Activated CD4-positive, alpha-beta T cell treated with anti-CD3 and anti-CD28 coated beads for 36 hours (primary cell): ENCODE results near the gene FAM118B. TPM values are rescaled to one million over a fixed set of nuclear protein-coding genes. Genes with fewer than 3 reads are reported as not detected.

Source experiments
- ATAC-seq: fragments of 200-7000 bp; cut with Tn5 transposase; one replicate; pipeline ENCODE4 v1.10.0; 2021; ENCODE audit warnings: mild to moderate bottlenecking, moderate library complexity
- CTCF ChIA-PET: fragments of 350-600 bp; sonication (Branson Sonifier 250); formaldehyde crosslinking; loops from one replicate; lab custom pipeline; 2021; ENCODE audit warnings: antibody characterized with exemption; lab: Charles Lee
- POLR2A ChIA-PET: fragments of 350-600 bp; sonication (Branson Sonifier 250); formaldehyde crosslinking; loops from one replicate; lab custom pipeline; 2021; ENCODE audit warnings: antibody characterized with exemption, inconsistent platforms; lab: Charles Lee
- DNase-seq: peaks from one replicate; pipeline ENCODE4 v3.0.0-alpha.2; 2020
- H3K27ac Mint-ChIP-seq: one replicate; pipeline ENCODE4 v1.8.0; 2021; ENCODE audit warnings: mixed read lengths
- H3K27me3 Mint-ChIP-seq: one replicate; pipeline ENCODE4 v1.8.0; 2021; ENCODE audit warnings: mixed read lengths
- H3K36me3 Mint-ChIP-seq: one replicate; pipeline ENCODE4 v1.8.0; 2021; ENCODE audit warnings: low read depth, mixed read lengths
- H3K4me1 Mint-ChIP-seq: one replicate; pipeline ENCODE4 v1.8.0; 2021; ENCODE audit warnings: mixed read lengths
- H3K4me3 Mint-ChIP-seq: one replicate; pipeline ENCODE4 v1.8.0; 2021; ENCODE audit warnings: mild to moderate bottlenecking, moderate library complexity, mixed read lengths
- H3K9me3 Mint-ChIP-seq: one replicate; pipeline ENCODE4 v1.8.0; 2021; ENCODE audit warnings: low read depth, mixed read lengths
- intact Hi-C, 2 experiments: fragments of 100-400 bp; cut with DNase I in 1 of 2; cut with micrococcal nuclease in 1 of 2; formaldehyde crosslinking; loops; one replicate each; pipeline versions ENCODE4 v1.14.2 to v1.15.1; 2022 to 2024; cut with DNase I, micrococcal nuclease
- total RNA-seq, 2 experiments: library from RNA; stranded (reverse); gene quantifications; one replicate each; pipeline ENCODE4 v1.2.3, GENCODE V29; 2021

FAM118B gene
- total RNA-seq, 2 experiments from 2014 or later = 8.9 to 9.0 TPM

DNA sequence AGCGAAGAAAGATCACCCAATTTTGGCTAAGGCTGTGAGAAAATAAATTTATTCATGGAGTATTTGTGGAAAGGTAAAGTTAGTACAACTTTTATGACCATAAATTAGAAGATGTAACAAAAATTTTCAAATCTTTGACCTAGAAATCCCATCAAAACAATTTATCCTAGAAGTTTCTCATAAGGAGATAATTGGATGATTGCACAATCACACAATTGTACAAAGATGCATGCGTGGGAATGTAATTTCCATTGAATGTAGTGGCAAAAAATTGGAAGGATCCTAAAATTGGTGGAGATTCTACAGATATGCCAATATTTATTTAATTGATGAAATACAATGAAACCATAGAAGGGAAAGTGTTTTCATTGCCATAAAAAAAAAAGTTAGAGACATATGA lies 45.6 kb downstream of the FAM118B start:
- intact Hi-C loops = no loop called here
- no peaks in the 10 kb centered on the region for H3K9me3 Mint-ChIP-seq
- H3K27ac Mint-ChIP-seq = no peak overlapping the region
- DNase-seq (no peak), ATAC-seq (no peak)
- ChIA-PET POLR2A (interaction anchor here (0.6 kb wide), 1 partner anchor 348 kb away, joined by 4 read pairs; no protein-coding TSS in a partner anchor), CTCF (interaction anchor here (1.3 kb wide), 1 partner anchor 1144 kb away, joined by 3 read pairs; no protein-coding TSS in a partner anchor)
- H3K36me3 Mint-ChIP-seq = peaks cover 15% of the 10 kb centered on the region
- no peak overlapping the region for H3K4me3 Mint-ChIP-seq
- no peaks in the 10 kb centered on the region for H3K4me1 Mint-ChIP-seq
- no peaks in the 10 kb centered on the region for H3K27me3 Mint-ChIP-seq

DNA sequence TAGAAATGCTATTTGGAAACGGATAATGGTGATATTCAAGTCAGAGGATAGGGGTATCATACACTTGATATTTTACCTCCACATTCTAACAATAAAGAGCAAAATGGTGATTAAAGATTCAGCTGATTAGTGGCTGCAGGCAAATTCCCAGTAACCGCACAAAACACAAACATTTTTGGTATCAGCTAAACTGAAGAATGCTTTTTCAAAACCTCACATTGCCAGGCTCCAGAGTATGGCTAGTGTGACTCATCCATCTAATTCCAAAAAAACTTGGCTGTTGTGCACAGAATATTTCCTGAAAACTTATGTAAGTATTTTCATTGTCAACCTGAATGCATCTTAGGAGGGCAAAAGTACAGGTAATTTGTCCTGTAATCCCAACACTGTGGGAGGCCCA lies 46.2 kb downstream of the FAM118B start:
- H3K4me1 Mint-ChIP-seq = no peaks in the 10 kb centered on the region
- H3K36me3 Mint-ChIP-seq = peaks cover 15% of the 10 kb centered on the region
- no peak overlapping the region for H3K4me3 Mint-ChIP-seq
- no peak overlapping the region for H3K27ac Mint-ChIP-seq
- intact Hi-C loops = no loop called here
- no peaks in the 10 kb centered on the region for H3K9me3 Mint-ChIP-seq
- no peaks in the 10 kb centered on the region for H3K27me3 Mint-ChIP-seq
- ChIA-PET POLR2A (no interaction called here), CTCF (interaction anchor here (1.3 kb wide), 1 partner anchor 1145 kb away, joined by 3 read pairs; no protein-coding TSS in a partner anchor)
- DNase-seq (no peak), ATAC-seq (no peak)

DNA sequence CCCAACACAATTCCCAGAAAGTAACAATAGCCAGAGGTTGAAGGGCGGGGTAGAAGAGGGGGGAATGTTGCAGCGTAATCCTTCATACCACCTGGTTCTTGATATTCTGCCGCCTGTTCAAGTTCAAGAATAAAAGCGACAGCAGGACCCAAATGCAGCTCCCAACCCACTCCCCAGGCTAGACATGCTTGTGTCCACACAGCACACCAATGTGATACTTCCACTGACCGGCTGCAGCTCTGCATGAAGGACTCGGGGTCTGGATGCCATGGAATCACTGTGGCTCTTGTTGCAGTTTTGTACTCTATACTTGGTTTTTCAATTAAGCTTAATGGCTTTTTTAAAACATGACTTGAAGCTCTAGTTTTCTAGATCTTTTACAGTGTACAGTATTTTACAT lies 50.6 kb downstream of the FAM118B start:
- ChIA-PET POLR2A (no interaction called here), CTCF (interaction anchor here (1.2 kb wide), 1 partner anchor 9 kb away, joined by 4 read pairs; no protein-coding TSS in a partner anchor)
- Mint-ChIP-seq H3K27me3 (no peaks in the 10 kb centered on the region), H3K4me1 (peaks cover 11% of the 10 kb centered on the region), H3K4me3 (no peak overlapping the region), H3K9me3 (no peaks in the 10 kb centered on the region), H3K27ac (no peak overlapping the region), H3K36me3 (peaks cover 58% of the 10 kb centered on the region)
- intact Hi-C loops = loop anchor here in 1 of 2 experiments (10.0 kb wide), 1 partner anchor 637 kb away; the partner anchor contains the start of gene CHEK1
- no peak for DNase-seq
- no peak for ATAC-seq

DNA sequence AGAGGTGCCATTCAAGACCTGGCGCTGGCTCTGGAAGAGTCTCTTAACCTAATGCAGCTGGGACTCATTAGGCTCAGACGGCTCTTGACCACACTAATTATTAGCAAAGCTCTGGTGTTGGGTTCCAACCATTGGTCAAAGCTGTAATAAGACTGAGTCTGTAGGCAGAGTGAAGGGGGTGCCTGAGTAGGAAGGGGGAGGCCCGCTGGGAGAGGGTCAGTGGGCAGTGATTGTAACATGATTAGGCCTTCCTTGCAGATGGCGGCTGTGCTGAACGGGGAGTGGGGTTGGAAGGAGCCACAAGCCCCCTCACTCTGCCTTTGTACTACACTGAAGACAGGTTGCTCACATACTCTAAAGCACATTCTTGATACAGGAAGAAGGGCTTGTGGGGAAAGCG lies 51.9 kb downstream of the FAM118B start:
- H3K4me1 Mint-ChIP-seq = peaks cover 19% of the 10 kb centered on the region
- peaks cover 67% of the 10 kb centered on the region for H3K36me3 Mint-ChIP-seq
- no peak for ATAC-seq
- no peak for DNase-seq
- POLR2A ChIA-PET = no interaction called here
- H3K27me3 Mint-ChIP-seq = no peaks in the 10 kb centered on the region
- no peak overlapping the region for H3K27ac Mint-ChIP-seq
- no peaks in the 10 kb centered on the region for H3K9me3 Mint-ChIP-seq
- H3K4me3 Mint-ChIP-seq = no peak overlapping the region
- CTCF ChIA-PET = interaction anchor here (1.2 kb wide), 1 partner anchor 10 kb away, joined by 4 read pairs; no protein-coding TSS in a partner anchor
- intact Hi-C loops = loop anchor here in 1 of 2 experiments (10.0 kb wide), 1 partner anchor 639 kb away; the partner anchor contains the start of gene CHEK1

DNA sequence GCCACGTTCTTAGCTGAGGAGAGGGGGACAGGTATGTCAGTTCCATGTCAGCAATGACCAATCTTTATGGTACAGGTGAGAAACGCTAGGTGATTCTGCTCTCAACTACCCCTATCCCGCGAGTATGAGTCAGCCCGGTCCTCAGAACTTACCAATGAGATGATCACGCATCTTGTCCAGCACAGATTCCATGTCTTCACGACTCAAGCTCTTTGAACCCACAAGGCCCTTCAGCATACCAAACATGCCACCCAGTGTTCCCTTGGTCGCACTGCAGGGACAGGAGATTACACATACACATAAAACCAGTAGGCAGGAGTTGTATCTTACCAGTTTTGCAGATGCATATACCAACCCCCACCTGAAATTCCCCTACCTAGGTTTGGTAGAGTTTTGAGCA lies 54.2 kb downstream of the FAM118B start:
- Mint-ChIP-seq H3K27me3 (no peaks in the 10 kb centered on the region), H3K4me1 (peaks cover 32% of the 10 kb centered on the region), H3K4me3 (no peak overlapping the region), H3K9me3 (no peaks in the 10 kb centered on the region), H3K36me3 (peaks cover 64% of the 10 kb centered on the region), H3K27ac (peak overlapping the region; percentile 4)
- POLR2A ChIA-PET = interaction anchor here (1.0 kb wide), 1 partner anchor 363 kb away, joined by 4 read pairs; the partner anchor contains the start of gene PUS3
- ATAC-seq (no peak), DNase-seq (no peak)
- CTCF ChIA-PET = no interaction called here
- intact Hi-C loops = loop anchor here in 1 of 2 experiments (5.0 to 10.0 kb wide), 2 partner anchors 641 to 1154 kb away; partner anchors contain the start of genes CHEK1 and TMEM218

DNA sequence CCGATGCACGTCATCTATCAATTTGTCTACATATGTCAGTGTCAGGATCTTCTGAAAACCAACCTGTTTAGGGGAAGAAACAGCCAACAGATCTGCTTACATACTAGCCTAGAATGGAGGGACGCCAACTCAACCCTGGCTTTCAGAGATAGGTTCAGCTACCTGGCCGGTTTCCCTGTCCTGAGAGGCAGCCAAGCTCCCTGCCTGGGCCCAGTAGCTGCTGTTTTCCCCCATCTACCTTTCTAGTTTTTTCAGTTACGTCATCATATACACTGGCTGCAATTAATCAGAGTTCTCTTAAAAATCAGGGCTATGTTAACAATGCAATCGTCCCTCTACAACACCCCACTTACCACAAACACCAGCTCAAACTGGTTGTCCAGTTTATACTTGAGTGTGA lies 56.1 kb downstream of the FAM118B start:
- H3K27me3 Mint-ChIP-seq = no peaks in the 10 kb centered on the region
- H3K36me3 Mint-ChIP-seq = peaks cover 67% of the 10 kb centered on the region
- intact Hi-C loops = loop anchor here (1.0 to 10.0 kb wide), 9 partner anchors 56 to 1313 kb away; partner anchors contain the start of genes PUS3 (in 2 of the 2), CCDC15 (in 1 of the 2), CHEK1 (in 1 of the 2) and EI24 (in 1 of the 2)
- CTCF ChIA-PET = no interaction called here
- H3K4me1 Mint-ChIP-seq = peaks cover 38% of the 10 kb centered on the region
- no peak for ATAC-seq
- peak overlapping the region; percentile 95 for H3K27ac Mint-ChIP-seq
- POLR2A ChIA-PET = no interaction called here
- no peak for DNase-seq
- H3K9me3 Mint-ChIP-seq = no peaks in the 10 kb centered on the region
- H3K4me3 Mint-ChIP-seq = peak overlapping the region; percentile 86

DNA sequence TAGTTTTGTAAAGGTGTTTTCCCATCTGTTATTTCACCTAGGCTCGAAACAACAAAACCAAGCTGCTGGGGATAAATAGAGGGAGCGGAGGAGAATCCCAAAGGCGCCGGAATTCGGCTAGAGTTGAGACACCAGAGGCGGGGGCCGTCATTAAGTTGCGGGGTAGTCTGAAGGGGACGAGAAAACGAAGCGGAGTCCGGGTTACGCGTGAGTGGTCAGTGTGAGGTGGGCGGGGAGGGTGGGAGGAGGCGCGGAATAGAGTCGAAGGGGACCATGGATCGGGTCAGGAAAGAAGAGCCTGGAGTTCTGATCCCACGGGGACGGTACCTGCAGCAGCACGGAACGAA lies 56.8 kb downstream of the FAM118B start:
- H3K4me3 Mint-ChIP-seq = peak overlapping the region; percentile 86
- H3K9me3 Mint-ChIP-seq = no peaks in the 10 kb centered on the region
- H3K4me1 Mint-ChIP-seq = peaks cover 38% of the 10 kb centered on the region
- no peak for ATAC-seq
- intact Hi-C loops = loop anchor here (1.0 to 10.0 kb wide), 9 partner anchors 57 to 1314 kb away; partner anchors contain the start of genes PUS3 (in 2 of the 2), CCDC15 (in 1 of the 2), CHEK1 (in 1 of the 2) and EI24 (in 1 of the 2)
- H3K36me3 Mint-ChIP-seq = peaks cover 66% of the 10 kb centered on the region
- peak overlapping the region; percentile 95 for H3K27ac Mint-ChIP-seq
- ChIA-PET POLR2A (no interaction called here), CTCF (interaction anchor here (3.2 kb wide), 1 partner anchor 13 kb away, joined by 11 read pairs; no protein-coding TSS in a partner anchor)
- no peaks in the 10 kb centered on the region for H3K27me3 Mint-ChIP-seq
- DNase-seq = no peak

DNA sequence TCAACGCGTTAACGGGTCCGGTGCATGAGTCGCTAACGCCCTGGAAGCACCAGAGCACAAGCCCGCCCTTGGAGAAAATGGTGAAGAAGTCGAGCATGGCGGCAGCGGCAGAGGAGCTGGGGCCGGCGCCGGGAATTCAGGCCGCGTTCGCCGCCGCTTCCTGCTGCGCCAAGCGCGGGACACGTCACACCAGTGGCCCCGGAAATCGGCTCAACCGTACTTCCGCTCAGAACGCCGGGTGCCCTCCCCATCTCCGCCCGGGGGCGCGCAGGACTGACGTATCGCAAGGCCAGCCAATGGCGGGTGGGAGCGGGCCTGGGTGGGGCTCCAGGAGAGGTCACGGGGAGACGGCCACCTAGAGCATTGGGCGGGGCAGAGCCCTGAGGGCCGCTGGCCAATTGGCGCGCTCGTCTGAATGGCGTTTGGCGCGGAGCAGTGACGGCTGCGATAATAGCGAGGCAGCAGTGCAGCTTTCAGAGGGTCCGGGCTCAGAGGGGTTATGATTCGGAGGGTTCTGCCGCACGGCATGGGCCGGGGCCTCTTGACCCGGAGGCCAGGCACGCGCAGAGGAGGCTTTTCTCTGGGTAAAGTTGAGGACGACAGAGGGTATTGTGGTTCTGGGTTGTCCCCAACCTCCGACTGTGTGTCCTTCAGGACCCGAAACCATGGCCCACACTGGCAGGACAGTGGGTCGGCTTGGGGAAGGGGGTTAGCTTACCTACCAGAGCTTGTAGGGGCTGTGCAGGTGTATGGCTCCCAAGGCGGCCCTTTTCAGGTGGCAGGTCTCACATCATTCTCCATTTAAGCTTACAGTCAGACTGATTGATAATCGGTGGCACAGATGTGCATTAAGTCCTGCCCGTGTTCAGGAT lies 57.4 kb downstream of the FAM118B start, which contains the start of the genes FOXRED1 and SRPRA:
Gene FOXRED1, plus strand, starts transcription at position 447 of the 872 bp plus-strand sequence. Its CDS starts 53 bp downstream, at position 500.
Gene SRPRA, minus strand, starts transcription at position 188 of the 872 bp plus-strand sequence. Its CDS starts 91 bp downstream, at position 97.
- Mint-ChIP-seq H3K27me3 (no peaks in the 10 kb centered on the region), H3K36me3 (peaks cover 66% of the 10 kb centered on the region), H3K4me3 (peak within 1 kb of the TSS; percentile 86), H3K9me3 (no peaks in the 10 kb centered on the region), H3K4me1 (peaks cover 38% of the 10 kb centered on the region), H3K27ac (peak within 1 kb of the TSS; percentile 95)
- intact Hi-C loops = loop anchor here (1.0 to 10.0 kb wide), 14 partner anchors 13 to 1314 kb away; partner anchors contain the start of genes DCPS (in 2 of the 2), FAM118B (in 2 of the 2), PUS3 (in 2 of the 2) and RPUSD4 (in 2 of the 2)
- ATAC-seq (peak; percentile 100), DNase-seq (peak; percentile 100)
- ChIA-PET POLR2A (no interaction called here), CTCF (interaction anchor here (0.6 to 3.2 kb wide), 3 partner anchors 12 to 36 kb away, joined by 3 to 11 read pairs (median 4); no protein-coding TSS in a partner anchor)

DNA sequence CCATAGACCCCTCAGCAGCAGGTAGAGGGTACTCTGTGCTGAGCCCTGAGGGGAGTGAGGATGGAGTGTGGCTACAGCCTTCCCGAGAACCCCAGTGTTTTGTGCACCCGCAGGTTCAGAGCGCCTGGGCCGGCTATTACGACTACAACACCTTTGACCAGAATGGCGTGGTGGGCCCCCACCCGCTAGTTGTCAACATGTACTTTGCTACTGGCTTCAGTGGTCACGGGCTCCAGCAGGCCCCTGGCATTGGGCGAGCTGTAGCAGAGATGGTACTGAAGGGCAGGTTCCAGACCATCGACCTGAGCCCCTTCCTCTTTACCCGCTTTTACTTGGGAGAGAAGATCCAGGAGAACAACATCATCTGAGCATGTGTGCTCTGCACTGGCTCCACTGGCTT lies 65.7 kb downstream of the FAM118B start:
- no peak for ATAC-seq
- Mint-ChIP-seq H3K27ac (no peak overlapping the region), H3K9me3 (no peaks in the 10 kb centered on the region), H3K36me3 (peaks cover 47% of the 10 kb centered on the region), H3K4me3 (no peak overlapping the region), H3K27me3 (no peaks in the 10 kb centered on the region), H3K4me1 (peaks cover 21% of the 10 kb centered on the region)
- no peak for DNase-seq
- ChIA-PET CTCF (no interaction called here), POLR2A (no interaction called here)
- intact Hi-C loops = no loop called here

DNA sequence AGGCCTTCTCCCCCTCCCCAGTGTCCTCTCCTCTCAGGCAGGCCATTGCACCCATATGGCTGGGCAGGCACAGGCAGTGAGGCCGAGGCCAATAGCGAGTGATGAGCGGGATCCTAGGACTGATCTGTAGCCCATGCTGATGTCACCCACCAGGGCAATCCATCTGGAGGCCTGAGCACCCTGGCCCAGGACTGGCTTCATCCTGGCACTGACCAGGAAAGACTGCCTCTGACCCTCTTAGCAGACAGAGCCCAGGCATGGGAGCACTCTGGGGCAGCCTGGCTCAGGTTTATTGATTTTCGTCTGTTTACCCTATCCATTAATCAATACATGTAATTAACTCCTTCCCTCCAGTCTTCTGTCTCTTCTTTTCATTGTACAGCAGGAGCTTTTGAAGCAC lies 66.2 kb downstream of the FAM118B start:
- Mint-ChIP-seq H3K36me3 (peaks cover 42% of the 10 kb centered on the region), H3K4me3 (no peak overlapping the region), H3K27ac (no peak overlapping the region), H3K9me3 (no peaks in the 10 kb centered on the region), H3K27me3 (no peaks in the 10 kb centered on the region), H3K4me1 (peaks cover 24% of the 10 kb centered on the region)
- CTCF ChIA-PET = interaction anchor here (0.9 kb wide), 1 partner anchor 203 kb away, joined by 3 read pairs; no protein-coding TSS in a partner anchor
- ATAC-seq = no peak
- POLR2A ChIA-PET = no interaction called here
- intact Hi-C loops = no loop called here
- no peak for DNase-seq

DNA sequence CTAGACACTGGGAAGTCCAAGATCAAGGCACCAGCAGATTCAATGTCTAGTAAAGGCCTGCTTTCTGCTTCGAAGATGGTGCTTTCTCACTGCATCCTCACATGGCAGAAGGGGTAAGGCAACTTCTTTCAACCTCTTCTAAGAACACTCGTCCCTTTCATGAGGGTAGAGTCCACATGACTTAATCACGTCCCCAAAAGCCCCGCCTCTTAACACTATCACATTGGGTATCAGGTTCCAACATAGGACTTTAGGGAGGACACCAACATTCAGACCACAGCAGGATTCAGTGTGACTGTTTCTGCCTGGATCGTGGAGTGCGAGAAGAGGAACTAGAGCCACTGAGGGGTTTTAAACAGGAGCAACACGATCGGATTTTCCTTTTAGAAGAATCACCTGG lies 67.6 kb downstream of the FAM118B start:
- H3K4me1 Mint-ChIP-seq = peaks cover 30% of the 10 kb centered on the region
- H3K4me3 Mint-ChIP-seq = no peak overlapping the region
- H3K27ac Mint-ChIP-seq = no peak overlapping the region
- H3K9me3 Mint-ChIP-seq = no peaks in the 10 kb centered on the region
- peaks cover 31% of the 10 kb centered on the region for H3K36me3 Mint-ChIP-seq
- ATAC-seq (no peak), DNase-seq (no peak)
- POLR2A ChIA-PET = no interaction called here
- CTCF ChIA-PET = interaction anchor here (0.5 kb wide), 1 partner anchor 49 kb away, joined by 4 read pairs; no protein-coding TSS in a partner anchor
- H3K27me3 Mint-ChIP-seq = no peaks in the 10 kb centered on the region
- intact Hi-C loops = no loop called here
